GM18505 (cell line): ENCODE results near the gene CREB3L4.

Experiments
- ATAC-seq: cut with Tn5 transposase; IDR thresholded peaks from one replicate; pipeline ENCODE4 v1.9.1; 2021; ENCODE audit not compliant: unreplicated experiment
- POLR2A ChIP-seq: IDR thresholded peaks from 4 replicates; pipeline ENCODE4 v1.6.1; 2011; ENCODE audit warnings: borderline replicate concordance; ENCODE audit not compliant: insufficient read depth, insufficient read length; ENCODE audit errors: extremely low read depth

The CREB3L4 gene

DNA sequence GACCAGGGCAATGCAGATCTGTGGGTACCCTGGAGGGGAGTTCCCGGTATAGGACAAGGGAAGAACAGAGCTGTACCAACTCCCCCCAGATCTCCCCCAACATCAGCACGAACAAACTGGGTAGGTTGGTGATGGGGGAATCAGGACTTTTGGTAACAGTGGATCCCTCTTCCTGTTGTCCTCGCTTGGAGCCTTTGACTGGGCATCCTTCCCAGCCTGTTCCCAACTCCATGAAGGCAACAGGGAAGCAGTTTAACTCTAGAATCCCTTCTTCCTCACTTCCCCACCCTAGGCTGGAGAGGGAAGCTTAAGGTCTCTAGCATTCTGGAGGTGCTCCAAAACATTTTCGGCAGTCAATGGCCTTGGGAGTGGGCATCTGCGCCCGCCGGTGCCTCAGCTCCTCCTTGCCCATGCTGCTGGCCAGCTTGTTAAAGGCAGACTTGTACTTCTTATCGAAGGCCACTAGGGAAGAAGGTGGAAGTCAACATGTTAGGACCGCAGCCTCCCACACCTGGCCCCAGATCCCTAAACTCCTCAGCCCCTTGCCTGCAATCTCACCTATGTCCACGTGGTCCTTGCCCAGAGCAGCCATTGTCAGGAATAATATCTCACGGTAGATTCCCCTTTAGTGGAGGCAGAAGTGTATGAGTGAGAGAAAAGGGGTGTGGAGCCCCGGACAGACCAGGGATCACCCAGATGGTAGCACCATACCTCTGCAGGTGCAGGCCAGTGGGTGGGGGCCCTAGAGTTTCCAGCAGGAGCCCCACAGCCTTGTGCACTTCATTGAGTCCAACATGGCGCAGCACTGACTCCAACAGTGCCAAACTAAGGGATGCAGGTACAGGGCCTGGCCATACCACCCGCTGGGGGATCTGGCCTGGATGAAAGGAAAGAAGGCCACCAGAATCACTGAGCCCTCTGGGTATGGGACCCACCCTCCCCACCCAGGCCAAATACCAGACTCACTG is 37.4 kb upstream of the CREB3L4 start:
- no peak for ATAC-seq

DNA sequence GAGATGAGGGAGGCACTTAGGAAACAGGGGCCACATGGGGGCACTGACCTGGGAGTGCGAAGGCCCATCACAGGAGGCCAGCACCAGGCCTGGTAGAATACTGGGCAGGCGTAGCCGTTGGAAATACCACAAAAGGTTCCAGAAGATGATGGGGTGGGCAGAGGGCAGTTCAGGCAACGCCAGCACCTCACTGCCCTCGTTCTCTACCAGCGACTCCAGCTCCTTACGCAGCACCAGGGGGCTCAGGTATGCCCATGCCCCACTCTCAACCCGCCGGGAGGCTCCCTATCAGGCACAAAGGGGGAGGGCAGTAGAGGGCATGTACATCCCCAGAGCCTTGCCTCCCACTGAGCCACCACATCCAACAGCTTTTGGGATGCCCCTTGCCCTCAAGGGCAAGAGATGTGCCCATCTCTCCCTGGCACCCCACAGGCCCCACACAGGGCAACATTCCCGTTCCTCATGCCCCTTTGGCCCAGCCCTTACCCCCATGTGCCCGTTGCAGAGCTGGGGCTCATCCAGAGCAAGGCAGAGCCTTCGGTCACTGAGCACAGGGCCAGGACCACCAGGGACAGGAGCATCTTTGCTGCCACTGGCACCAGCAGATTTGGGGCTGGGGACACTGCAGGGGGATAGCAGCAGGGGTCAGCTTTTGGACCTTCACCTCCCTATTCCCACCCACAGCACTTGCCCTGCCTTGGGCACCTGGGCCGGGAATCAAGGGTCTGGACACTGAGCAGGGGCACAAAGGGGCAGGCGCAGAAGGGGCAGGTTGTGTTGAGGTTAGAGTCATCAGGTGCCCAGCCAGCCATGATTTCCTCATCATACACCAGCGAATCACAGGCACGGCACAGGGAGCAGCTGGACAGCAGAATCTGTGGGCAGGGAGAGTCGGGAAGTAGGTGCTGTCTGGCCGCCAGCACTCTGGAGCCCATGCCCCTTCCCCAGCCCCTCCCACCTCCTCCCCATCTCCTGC is 35.3 kb upstream of the CREB3L4 start:
- no peak for ATAC-seq
- no peak for TF ChIP-seq POLR2A

More for the DNA sequence above, 37.4 kb upstream of the CREB3L4 start:
- no peak for TF ChIP-seq POLR2A

DNA sequence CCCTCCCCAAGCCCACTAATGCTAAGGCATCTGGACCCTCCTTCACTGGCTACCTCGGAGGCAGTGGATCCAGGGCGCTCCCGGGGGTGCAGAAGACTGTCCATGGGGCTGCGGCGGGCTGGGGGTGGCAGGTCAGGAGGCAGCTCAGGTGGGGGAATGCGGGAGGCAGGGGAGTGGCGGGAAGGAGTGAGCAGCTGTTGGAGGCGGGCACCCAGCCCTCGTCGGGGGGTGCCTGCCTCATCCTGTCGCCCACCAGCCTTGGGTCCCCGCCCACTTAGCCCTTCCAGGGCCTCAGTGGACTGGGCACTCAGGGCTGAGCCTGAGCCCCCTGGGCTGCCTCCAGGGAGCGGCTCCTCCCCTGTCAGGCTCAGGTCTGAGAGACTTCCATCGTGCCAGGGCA is 34.3 kb upstream of the CREB3L4 start:
- TF ChIP-seq POLR2A: no peak
- ATAC-seq: no peak

DNA sequence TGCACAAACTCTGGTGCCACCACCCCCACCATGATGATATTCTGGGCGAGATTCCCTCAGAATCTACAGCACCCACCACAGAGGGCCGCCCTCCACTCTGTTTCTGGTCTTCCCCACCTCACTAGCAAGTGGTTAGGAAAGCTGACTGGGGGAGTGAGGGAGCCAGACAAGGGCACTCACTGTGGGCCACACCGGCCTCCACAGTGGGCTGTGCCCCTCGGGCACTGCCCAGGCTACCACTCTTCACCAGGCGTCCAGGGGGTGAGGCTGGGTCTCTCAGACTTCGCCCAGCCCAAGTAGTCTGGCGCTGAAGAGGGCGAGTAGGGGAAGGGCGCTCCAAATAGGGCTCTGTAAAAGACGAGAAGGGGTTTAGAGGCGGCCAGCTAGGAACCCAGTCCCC is 33.7 kb upstream of the CREB3L4 start:
- no peak for TF ChIP-seq POLR2A
- no peak for ATAC-seq

DNA sequence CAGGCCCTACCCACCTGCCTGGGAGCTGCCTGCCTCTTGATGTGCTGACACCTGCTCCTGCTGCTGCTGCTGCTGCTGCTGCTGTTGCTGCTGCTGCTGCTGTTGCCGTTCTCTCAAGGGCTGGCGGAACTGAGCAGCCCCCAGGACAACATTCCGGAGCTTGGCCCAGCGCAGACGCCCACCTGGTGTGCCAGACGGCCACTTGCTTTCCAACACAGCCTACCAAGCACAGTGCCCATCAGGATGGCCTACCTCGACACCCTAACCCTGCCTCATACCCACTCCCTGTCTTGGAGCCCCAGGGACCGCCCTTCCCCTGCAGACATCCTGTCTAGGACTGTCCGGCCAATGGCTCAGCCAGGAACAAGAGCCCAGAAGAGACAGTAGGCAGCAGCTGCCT is 33.0 kb upstream of the CREB3L4 start:
- no peak for ATAC-seq
- TF ChIP-seq POLR2A: no peak

DNA sequence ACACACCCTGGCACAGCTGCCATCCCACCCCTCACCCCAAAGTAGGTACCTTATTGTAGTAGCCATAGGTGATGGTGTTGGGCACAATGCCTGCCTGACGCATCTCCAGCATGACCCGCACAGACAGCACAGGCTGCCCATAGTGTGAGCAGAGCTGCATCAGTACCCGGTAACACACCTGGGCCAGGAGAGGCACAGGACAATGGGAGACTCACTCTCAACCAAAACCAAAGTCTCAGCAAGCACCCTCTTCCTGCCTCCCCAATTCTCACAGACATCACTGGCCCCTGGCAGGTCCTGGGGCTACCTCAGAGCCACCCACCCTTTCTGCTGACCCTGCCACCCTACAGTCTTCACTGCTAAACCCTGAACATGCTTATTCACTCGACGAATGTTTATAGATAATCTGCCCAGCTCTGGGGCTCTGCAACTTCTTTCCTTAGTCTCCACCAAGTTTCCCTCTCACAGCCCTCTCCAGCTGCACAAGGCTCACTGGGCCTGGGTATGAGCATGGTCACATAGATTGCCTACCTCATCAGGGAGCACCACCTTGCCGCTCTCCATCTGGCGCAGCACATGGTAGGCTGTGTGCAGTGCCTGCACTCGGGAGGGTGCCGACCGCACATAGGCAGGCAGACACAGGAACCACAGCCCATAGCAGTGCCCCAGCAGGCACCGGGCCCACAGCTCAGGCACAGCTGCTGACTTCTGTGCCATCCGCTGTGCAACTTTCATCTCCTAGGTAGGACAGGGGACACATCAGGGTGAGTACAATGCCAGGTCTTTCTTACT is 31.5 kb upstream of the CREB3L4 start:
- no peak for TF ChIP-seq POLR2A

DNA sequence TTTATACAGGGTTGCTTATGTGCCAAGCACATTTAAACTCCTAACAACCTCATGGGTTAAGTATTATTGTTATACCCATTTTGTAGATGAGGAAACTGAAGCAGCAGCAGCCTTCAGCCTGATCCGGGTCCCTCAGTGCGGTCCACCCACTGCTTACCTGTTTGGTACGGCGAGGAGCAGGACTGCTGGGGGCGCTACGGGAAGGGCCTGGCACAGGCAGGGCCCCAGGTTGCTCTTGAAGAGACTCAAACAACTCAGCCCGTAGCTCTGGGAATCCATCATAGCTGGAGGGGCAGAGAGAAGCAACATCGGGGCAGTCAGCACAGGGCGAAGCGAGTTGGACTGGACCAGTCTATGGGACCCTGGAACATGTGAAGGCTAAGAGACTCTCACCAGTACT is 30.4 kb upstream of the CREB3L4 start:
- no peak for TF ChIP-seq POLR2A
- ATAC-seq: no peak

More for the DNA sequence above, 31.5 kb upstream of the CREB3L4 start:
- no peak for ATAC-seq

DNA sequence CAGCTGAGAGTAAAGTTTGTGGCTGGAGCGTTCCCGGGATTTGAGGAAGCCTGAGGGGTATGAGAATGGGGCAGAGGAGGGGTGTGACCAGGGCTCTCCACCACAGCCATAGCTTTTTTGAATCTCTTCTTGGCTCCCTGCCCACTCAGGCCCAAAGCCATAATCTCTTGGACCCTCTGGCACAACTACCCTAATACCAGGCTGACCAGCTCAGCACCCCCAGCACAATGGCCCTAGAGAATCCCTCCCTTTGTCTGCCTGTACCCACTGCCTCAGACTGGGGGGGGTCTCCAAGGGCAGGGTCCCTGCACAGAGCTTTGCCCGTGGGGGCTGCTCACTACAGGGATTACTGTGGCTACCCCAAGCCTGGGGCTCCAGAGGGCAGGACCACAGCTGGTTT is 28.7 kb upstream of the CREB3L4 start:
- ATAC-seq: no peak
- no peak for TF ChIP-seq POLR2A

DNA sequence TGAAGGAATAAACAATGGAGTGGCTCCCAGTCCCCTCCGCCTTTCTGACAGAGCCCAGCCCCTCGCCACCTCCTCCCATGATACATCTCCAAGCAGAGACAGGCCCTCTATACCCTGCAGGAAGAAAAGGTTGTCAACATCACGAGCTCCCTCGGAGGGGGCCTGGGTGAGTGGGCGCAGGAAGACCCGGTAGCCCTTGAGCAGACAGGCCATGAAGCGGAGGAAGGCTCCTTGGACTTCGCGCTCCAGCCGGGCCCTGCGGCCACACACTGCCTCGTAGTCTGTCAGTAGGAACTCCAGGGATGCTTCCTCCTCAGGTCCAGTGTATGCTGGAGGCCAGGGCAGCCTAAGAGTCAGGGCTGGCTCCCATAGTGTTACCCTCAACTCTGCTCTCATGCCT is 28.2 kb upstream of the CREB3L4 start:
- TF ChIP-seq POLR2A: no peak
- ATAC-seq: no peak

DNA sequence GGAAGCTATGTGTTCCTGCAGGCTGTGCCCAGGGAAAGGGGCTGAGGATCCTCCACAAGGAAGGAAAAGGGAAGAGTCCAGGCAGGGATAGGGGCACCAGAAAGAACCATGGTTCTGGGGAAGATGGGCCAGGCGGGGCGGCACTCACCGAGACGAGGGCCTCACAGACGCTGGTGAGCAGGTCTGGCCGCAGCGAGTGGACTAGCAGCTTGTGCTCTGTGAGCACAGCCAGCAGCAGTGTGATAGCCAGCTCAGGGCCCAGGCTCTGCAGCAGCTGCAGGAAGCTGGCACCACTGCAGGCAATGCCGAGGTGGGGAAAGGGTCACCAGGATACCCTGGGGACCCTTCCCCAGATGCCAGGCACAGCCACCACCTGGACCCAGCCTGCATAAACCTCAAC is 26.9 kb upstream of the CREB3L4 start:
- TF ChIP-seq POLR2A: no peak
- no peak for ATAC-seq

DNA sequence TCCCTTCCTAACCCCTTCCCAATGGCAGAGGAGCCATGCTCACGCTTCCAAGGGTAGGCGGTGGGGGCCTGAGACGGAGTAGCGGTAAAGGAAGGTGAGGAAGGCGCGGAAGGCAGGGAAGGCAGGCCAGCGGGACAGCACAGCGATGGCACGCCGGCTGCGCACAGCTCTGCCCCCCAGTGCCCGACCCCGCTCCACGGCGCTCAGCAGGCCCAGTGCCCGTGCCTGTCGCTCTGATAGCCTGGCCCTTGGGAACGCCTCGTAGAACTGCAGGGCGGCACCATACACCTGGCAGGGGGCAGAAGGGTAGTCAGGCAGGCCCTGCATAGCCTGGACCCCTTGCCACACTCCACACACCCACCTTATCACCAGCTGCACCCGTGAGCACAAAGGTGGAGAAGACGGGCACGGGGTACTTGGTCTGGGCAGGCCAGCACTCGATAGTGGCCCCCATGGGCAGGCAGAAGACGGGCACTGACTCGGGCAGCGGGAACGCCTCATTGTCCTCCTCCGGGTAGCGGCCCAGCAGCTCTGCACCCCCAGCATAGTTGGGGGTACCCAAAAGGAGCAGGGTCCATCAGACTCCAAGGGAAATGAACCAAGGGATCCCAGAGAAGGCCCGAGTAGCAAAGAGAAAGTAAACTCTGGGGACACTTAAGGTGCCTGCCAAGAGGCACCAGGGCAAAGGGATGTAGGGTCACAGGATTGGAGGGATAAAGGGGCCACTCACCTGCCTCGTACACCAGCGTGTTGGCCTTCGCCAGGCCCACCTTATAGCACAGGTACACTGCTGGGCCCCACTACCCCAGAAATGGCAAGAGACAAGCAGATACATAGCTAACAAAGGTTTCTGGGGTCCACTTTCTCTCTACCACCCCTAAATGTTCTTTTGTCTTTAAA is 25.6 kb upstream of the CREB3L4 start:
- no peak for TF ChIP-seq POLR2A
- ATAC-seq: no peak
